NCI-H2081 treated with DMSO at 0.1 percent for 48 hours (cell line): ENCODE measurements around the gene TRIM73.
"Not testable (repeated sequence)": the region's sequence is repeated elsewhere in the genome, so short reads cannot be mapped to it uniquely, and the experiment has no call there.

Experiments used
- DNase-seq: peaks from one replicate; lab custom pipeline; 2025; lab: John Stamatoyannopoulos, UW

The TRIM73 gene

GRCh38 chr7:75395329-75395728, at the start of gene TRIM73:
TSS of gene TRIM73 (plus strand) at chr7:75395629. CDS start at chr7:75398934, 3,305 bp downstream.
- DNase-seq = not testable (repeated sequence)

- not testable (repeated sequence) for DNase-seq
These were observed 36.5 kb upstream of the TRIM73 start for GRCh38 chr7:75358671-75359541.

- not testable (repeated sequence) for DNase-seq
These were observed 35.9 kb upstream of the TRIM73 start for GRCh38 chr7:75359542-75359848.

GRCh38 chr7:75364079-75364478, 31.4 kb upstream of the TRIM73 start:
- DNase-seq = not testable (repeated sequence)

- DNase-seq = not testable (repeated sequence)
These were observed 28.8 kb upstream of the TRIM73 start for GRCh38 chr7:75366643-75367042.

GRCh38 chr7:75367313-75367712, 28.1 kb upstream of the TRIM73 start:
- not testable (repeated sequence) for DNase-seq

GRCh38 chr7:75374144-75374518, 21.3 kb upstream of the TRIM73 start:
- DNase-seq = not testable (repeated sequence)

GRCh38 chr7:75374519-75375317, 20.7 kb upstream of the TRIM73 start:
- not testable (repeated sequence) for DNase-seq

- DNase-seq = not testable (repeated sequence)
These were observed 2.2 kb upstream of the TRIM73 start for GRCh38 chr7:75393194-75393593.

- not testable (repeated sequence) for DNase-seq
These were observed 2.4 kb downstream of the TRIM73 start for GRCh38 chr7:75397865-75398264.

GRCh38 chr7:75398771-75399700, 3.6 kb downstream of the TRIM73 start:
- DNase-seq = not testable (repeated sequence)

- DNase-seq = not testable (repeated sequence)
These were observed 5.1 kb downstream of the TRIM73 start for GRCh38 chr7:75400575-75400974.

- DNase-seq = not testable (repeated sequence)
These were observed 8.3 kb downstream of the TRIM73 start for GRCh38 chr7:75403455-75404443.

- not testable (repeated sequence) for DNase-seq
These were observed 9.2 kb downstream of the TRIM73 start for GRCh38 chr7:75404663-75405062.

GRCh38 chr7:75409880-75410822, 14.7 kb downstream of the TRIM73 start:
- DNase-seq = not testable (repeated sequence)

GRCh38 chr7:75410823-75411173, 15.4 kb downstream of the TRIM73 start:
- not testable (repeated sequence) for DNase-seq

GRCh38 chr7:75414204-75414603, 18.8 kb downstream of the TRIM73 start:
- DNase-seq = not testable (repeated sequence)

- not testable (repeated sequence) for DNase-seq
These were observed 19.4 kb downstream of the TRIM73 start for GRCh38 chr7:75414708-75415427.

- DNase-seq = not testable (repeated sequence)
These were observed 20.0 kb downstream of the TRIM73 start for GRCh38 chr7:75415428-75415817.
